Measurements from ENCODE around the gene RIPOR2.
"Not testable (repeated sequence)": the region's sequence is repeated elsewhere in the genome, so short reads cannot be mapped to it uniquely, and the experiment has no call there.

The RIPOR2 gene

GRCh38 chr6:24757611-24758010 is 178.1 kb downstream of the RIPOR2 start:
- no peak for DNase-seq

- DNase-seq = no peak
These were observed 180.5 kb downstream of the RIPOR2 start for GRCh38 chr6:24755279-24755678.

- not testable (repeated sequence) for DNase-seq
These were observed 181.4 kb downstream of the RIPOR2 start for GRCh38 chr6:24754378-24754777.
